Right hindlimb (tissue), 1 donor: Measurements from ENCODE around the gene PLXNC1.

Source experiments
- DNase-seq: peaks from one replicate; pipeline ENCODE4 v3.0.0-alpha.2; 2018

The PLXNC1 gene

DNA sequence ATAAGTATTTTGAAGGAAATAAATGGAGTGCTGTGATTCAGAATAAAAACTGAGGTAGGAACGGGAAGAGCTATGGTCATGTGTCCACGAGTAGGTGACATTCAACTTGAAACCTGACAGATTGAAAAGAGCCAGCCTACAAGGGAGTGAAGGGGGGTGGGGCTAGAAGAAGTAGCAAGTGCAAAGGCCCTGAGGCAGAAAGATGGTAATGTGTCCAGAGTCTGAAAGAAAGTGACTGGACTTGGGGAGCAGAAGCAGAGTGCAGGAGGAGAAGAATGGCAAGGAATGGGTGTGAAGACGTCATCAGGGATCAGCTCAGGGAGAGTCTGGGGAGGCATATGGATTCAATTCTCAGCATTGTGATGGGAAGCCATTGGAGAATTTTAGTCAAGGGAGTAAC, 13.7 kb downstream of the PLXNC1 start:
- DNase-seq, result no peak

- DNase-seq, result no peak
Measured at GRCh38 chr12:94163850-94164249, 15.5 kb downstream of the PLXNC1 start.

GRCh38 chr12:94165138-94165537, 16.8 kb downstream of the PLXNC1 start:
- no peak for DNase-seq

DNA sequence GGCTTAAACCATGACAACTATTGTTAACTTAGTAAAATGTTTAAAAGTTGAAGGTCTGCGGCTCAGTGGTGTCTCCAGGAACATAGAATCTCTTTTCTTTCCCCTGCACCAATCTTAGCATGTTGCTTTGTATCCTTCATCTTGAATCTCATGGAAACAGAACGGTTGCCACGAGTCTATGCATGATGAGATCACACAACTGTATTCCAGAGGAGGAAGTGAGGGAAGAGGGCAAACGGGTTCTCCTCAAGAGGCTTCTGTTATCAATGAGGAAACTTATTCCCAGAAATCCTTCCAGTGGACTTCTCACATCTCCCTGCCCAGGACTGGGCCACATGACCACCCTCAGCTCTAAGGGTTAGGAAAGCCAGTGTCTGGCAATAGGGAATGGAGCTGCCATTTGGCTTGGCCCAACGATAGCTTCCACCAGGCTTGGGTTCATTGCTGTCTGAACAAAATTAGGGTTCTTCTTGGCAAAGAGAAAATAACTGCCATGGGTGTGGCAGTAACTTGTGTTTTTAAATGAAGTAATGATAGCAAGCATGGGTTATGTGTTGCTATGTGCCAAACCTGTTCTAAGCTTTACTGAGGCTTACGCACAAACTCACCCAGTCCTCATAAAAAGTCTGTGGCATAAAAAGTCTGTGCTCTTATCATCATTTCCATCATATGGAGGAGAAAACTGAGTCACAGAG, 17.4 kb downstream of the PLXNC1 start:
- no peak for DNase-seq

DNA sequence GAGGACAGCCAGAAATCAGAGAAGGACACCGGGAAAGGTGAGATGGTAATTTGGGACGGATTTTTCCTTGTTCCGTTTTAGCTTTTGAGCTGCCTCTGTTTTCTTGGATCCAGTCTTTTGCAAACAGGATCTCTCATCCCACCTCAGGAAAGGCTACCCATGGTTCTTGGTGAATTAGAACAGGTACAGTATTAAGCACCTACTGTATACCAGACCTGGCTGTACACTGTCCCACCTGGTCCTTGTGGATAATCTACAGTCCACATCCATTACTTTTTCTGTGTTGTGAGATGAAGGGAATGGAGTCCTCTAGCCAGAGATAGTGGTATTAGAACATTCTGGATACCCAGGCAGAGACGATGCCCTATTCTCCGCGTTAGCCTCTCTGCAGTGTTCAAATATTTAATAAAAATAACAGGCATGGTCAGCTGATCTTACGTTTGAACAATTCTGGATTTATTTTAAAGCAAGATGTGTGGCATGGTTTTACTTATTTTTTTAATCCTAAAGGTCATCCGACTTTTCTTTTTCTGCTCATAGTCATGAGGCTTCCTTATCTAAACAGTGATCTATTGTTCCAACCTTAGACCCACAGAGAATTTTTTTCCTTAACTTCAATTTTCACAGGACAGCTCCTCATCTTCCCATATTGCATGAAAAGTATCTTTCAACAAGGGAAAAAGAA, 18.8 kb downstream of the PLXNC1 start:
- no peak for DNase-seq

DNA sequence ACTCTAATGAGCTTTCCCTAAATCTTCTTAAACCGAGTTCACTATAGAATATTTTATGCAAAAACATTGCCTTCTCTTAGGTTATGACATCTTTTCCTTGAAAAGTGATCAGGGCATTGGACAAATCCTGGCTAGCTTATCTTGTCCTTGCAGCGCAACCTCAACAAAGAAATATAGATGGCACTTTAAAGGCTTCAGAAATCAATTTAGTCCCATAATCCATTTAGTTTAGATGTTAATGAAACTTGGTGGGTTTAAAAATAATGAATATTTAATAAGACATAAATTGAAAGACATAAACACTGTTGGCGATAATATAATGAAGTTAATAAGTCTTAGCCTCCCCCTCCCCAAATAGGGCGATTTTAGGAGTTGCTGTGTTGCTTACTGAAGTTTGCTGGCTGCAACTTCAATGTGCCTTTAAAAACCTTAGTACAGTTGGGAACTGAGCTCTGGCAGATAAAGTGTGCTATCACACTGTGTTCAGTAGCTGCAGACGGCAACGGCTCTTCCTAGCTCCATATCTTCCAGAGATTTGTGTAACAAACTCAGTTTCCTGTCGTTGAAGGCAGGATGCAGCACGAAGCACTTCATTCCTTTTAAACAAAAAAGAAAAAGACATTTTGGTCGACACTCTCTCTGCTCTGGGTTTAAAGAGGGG, 19.5 kb downstream of the PLXNC1 start:
- no peak for DNase-seq

DNA sequence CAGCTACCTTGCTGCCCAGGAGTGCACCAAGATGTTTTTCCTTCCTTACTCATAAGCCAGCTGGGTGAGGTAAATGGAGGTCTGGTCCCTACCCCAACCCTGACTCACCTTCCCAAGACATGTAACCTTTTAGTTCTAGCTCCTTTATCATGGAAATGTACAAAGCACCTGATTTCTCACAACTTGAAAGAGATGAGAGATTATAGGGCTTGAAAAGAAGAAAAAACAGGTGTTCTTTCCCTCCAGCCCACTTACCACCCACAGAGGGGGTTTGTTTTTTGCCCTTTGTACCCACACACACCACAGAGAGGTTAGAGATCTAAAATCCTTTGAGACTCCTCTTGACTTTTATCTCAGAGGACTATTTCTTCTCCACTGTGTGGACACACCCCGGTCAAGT, 21.1 kb downstream of the PLXNC1 start:
- DNase-seq, result no peak

DNA sequence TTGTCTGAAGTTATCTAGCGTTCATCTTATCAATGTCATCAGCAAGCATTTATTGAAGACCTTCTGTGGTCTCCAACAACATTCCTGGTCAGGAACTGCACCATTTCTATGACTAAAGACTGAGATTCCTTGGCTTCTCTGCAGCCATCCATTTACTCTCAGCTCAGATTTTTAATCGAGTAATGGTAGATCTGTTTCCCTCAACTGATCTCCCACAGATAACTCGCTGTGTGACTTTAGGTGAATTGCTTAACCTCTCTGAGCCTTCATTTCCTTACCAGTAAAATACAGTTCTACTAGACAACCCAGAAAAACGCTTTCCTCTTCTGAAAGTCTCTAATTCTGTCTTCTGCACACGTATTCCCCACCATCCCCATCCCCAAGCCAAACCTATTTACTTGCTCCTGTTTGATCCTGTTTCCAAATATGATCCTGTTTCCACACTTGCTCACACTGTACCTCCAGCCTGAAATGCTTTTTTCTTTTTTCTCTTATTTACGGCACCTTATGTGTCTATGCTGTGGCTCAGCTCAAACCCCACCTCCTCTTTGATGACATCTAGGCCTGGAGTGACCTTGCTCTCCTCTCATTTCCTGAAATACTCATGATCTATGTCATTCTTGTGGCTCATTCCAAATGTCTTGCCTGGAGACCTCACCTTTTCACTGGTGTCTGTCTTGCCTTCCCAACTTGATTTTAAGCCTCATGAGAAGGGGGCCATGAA, 21.8 kb downstream of the PLXNC1 start:
- no peak for DNase-seq

GRCh38 chr12:94170690-94171594, 22.6 kb downstream of the PLXNC1 start:
- no peak for DNase-seq

DNA sequence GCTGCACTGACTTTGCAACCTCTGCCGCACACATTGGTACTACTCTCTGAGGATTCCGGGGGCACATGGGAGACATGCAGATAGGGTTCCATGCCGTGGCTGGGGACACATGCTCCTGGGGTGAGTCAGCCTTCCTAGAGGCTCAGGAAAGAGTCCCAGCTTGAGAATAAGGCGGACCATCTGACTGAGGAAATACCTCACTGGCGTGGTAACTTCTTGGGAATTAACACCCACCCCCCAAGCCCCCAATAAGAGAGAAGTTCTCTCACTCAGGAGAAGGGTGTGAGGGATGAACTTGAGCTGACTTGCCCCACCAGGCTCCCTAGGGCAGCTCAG, 23.2 kb downstream of the PLXNC1 start:
- DNase-seq, result no peak

DNA sequence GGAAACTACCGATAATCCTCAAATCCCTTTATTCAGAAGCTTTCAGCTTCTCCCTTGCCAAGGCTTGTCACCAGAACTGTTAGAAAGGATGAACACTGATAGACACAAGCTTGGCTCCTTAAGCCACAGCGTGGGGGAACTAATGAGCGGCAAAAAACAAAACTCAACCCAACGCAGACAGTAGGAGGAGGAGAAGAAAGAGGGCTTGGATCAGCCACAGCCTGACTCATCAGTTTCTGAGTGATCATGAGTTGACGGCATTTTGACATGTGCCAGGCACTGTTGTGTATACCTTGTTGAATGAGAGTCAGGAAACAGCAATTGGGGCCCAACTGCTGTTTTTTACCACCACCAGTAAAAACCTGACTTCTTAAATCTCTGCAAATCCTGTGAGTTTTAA, 23.7 kb downstream of the PLXNC1 start:
- DNase-seq, result no peak

DNA sequence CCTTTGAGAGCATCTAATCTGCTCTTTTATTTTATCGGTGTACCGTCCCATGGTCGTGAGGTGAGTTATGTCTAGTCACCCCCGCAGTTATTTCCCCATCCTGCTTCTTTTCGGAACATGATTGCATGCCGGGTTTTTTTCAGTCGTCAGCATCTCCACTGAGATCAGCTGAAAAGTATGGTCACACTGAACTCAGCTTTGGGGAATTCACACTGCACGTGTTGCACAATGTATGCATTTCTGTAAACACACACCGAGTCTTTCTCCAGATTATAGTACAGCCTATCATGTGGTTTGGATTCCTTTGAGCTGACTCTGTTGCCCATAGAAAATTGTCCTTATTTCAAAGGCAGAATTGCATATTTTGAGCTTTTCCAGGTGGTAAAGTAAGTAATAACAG, 24.6 kb downstream of the PLXNC1 start:
- DNase-seq, result no peak

DNA sequence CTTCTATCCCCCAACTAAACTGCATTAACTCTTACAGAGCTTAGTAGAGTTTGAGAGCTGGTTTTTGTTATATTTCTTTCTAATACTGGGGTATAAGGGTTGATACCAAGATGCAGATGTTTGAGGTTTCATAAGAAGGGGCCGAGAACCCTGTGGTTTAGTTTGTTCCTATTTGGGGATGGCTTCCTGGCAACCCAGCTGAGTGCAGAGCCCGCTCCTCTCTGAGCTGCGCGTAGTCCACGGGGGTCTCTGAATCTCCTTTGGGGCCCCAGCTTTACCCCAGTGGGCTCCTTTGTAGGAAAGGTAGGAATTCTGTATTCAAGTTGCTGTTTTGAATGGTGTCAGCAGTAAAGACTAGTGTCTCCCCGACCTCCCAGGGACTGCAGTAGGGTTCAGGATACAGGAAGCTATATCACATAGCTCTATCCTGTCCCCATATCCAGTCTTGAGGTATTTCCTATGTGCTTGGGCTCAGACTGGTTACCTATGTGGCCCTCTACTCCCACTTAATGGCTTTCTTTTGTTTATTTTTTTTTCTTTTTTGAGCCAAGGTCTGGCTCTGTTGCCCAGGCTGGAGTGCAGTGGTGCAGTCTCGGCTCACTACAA, 25.4 kb downstream of the PLXNC1 start:
- DNase-seq, result no peak

DNA sequence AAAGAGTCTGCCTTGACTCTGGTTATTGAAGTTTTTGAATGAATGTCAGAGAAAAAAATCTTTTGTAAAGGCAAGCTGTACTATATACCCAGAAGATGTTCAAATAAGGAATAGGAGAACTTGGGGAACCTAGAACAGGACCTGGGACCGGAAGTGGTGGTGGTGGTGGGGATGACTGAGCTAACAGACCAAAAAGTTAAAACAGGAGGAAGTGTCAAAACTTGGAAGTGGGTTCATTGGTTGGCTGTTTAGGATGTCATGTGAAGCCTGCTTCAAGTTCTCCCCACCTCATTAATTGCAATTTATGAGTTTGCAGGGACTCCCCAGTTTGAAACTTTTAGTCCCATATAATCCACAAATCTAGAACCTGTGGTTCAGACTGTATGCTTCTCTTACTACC, 26.2 kb downstream of the PLXNC1 start:
- no peak for DNase-seq

- DNase-seq, result no peak
Measured at GRCh38 chr12:94175763-94176668, 27.6 kb downstream of the PLXNC1 start.

- no peak for DNase-seq
Measured at GRCh38 chr12:94178054-94178453, 29.7 kb downstream of the PLXNC1 start.

- no peak for DNase-seq
Measured at GRCh38 chr12:94178882-94179281, 30.5 kb downstream of the PLXNC1 start.

DNA sequence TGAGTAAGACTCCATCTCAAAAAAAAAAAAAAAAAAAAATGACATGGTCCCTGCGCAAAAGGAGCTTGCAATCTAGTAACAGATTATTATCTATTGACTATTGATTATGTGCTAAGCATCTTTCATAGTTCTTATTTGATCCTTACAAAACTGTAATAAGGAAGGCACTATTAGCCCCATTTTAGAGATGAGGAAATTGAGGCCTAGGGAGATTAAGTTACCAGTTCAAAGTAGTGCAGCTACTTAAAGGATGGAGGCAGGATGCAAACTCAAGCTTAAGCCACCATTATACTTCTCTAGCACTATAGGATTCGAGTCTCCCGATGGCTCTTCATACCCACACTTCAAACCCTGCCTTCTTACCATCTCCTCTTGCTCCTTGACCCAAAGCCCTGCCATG, 31.3 kb downstream of the PLXNC1 start:
- no peak for DNase-seq

DNA sequence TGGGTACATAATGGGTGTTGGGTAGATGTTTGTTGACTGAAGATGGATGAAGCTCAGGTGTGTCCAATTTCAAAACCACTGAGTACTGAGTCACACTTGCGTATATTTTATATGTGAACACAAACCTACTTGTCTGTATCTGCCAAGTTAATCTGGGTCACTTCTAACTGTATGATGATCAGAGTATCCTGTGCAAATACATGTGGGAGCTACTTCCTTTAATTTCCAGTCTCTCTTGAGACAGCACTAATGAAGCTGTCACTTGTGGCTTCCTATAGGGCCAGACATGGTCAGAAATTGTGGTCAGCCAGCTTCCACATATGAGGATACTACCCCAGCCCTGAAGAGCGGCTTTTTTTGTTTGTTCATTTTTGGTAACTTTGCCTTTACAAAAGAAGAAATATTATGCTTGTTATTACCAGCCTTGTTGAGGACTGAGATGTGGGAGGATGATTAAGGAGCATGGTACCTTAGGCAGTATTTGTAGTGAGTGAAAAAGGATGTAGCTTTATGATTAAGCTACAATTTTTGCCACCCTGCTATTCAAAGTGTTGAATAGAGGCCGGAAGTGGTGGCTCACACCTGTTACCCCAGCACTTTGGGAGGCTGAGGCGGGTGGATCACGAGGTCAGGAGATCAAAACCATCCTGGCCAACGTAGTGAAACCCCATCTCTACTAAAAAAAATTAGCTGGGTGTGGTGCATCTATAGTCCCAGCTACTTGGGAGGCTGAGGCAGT, 32.4 kb downstream of the PLXNC1 start:
- no peak for DNase-seq

DNA sequence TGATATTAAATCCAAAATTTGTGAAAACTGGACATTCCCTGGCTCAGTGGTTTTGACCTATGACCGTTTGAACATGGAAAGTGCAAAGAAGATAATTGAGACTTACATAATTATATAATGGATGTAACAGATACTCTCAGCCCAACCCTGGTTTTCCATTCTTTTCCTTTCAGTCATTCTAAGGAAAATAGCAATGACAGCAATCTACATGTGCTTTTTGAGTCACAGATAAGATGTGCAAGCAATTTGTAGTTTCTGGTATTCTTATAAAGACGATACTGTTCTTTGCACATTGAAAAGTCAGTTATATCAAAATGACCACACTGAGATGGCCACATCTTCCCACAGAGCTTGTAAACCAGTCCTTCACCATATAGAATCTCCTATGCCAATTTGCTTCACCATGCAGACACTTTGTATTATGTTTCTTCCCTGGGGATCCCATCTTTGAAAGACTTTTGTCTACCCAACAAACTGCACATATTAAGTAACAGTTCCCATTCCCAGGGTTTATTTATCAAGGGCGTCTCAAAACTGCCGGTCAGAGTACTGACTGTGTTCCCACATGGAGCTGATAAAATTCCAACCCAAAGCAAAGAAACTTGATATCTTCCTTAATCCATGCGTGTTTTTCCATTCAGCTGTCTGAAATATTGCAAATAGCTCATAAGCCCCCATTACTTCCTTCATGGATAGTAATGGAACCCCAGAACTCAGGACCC, 34.8 kb downstream of the PLXNC1 start:
- no peak for DNase-seq
